Coronary artery (tissue), 2 donors: Measurements from ENCODE around the gene MICALL1.

ENCODE experiments used
- DNase-seq: peaks from one replicate; pipeline ENCODE4 v3.0.0-alpha.2; 2017; ENCODE audit warnings: low spot score
- H3K27ac ChIP-seq, 2 donors: fragments of 200-600 bp; sonication (generic); one replicate each; pipeline ENCODE4 v1.5.1; 2016 to 2019
- H3K4me3 ChIP-seq: fragments of 200-600 bp; sonication (generic); 2 replicates; pipeline ENCODE4 v1.5.1; 2016; ENCODE audit warnings: mild to moderate bottlenecking, moderate library complexity
- CTCF ChIP-seq: fragments of 200-600 bp; sonication (generic); IDR thresholded peaks from one replicate; pipeline ENCODE4 v1.5.1; 2019; ENCODE audit warnings: antibody characterized with exemption

MICALL1 gene

GRCh38 chr22:37989146-37990045 lies 83.3 kb downstream of the MICALL1 start:
- DNase-seq: no peak
- TF ChIP-seq CTCF: no peak
- Histone ChIP-seq H3K27ac (peak overlapping the region in 1 of 2 donors; percentile 4), H3K4me3 (no peak overlapping the region)

GRCh38 chr22:37990301-37990700 lies 84.2 kb downstream of the MICALL1 start:
- H3K27ac ChIP-seq: no peak overlapping the region
- TF ChIP-seq CTCF: no peak
- H3K4me3 ChIP-seq: no peak overlapping the region
- DNase-seq: no peak

GRCh38 chr22:37990862-37991261 lies 84.8 kb downstream of the MICALL1 start:
- Histone ChIP-seq H3K27ac (no peak overlapping the region), H3K4me3 (no peak overlapping the region)
- TF ChIP-seq CTCF: no peak
- no peak for DNase-seq

DNA sequence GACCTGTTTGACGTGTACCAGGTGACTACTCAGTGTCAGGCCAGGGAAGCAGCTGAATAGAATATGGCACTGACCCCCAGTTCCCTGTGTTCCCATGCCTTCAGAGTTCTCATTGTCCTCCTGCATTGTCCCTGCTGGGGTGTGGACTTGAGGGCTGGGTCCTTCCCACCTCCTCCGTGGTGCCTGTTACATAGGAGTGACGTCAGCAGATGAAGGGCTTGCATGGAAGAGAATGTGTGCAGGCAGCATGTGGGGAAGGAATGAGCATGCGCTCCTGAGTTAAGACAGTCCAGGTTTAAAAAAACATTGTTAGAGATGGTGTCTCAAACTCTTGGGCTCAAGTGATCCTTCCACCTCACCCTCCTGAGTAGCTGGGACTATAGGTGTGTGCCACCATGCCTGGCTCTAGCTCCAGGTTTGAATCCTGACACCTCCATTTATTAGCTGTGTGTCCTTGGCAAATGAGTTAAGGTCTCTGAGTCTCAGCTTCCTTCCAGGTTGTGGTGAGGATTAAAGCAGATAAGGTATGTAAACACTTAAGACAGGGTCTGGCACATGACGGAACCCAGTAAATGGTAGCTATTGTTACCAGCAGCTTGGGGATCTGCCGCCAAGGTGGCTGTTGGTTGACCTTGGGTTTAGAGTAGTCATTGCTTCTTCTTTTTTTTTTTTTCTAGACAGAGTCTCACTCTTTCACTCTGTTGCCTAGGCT lies 85.8 kb downstream of the MICALL1 start:
- no peak for TF ChIP-seq CTCF
- DNase-seq: no peak
- Histone ChIP-seq H3K27ac (no peak overlapping the region), H3K4me3 (no peak overlapping the region)
